Epithelial cell of esophagus (primary cell): ENCODE data around the gene GRIN2B.

Source experiments
- DNase-seq: peaks from one replicate; pipeline ENCODE4 v3.0.0; 2010; ENCODE audit warnings: low read depth
- H3K4me3 ChIP-seq: 2 replicates; pipeline ENCODE4 v1.5.1; 2011; ENCODE audit warnings: mild to moderate bottlenecking, low read length, control low read depth
- CTCF ChIP-seq: IDR thresholded peaks from 2 replicates; pipeline ENCODE4 v1.5.1; 2011; ENCODE audit warnings: low read depth, mild to moderate bottlenecking, low read length, control low read depth, inconsistent platforms; ENCODE audit not compliant: insufficient read depth; ENCODE audit errors: missing control alignments

GRIN2B gene

GRCh38 chr12:13947276-13947946 lies 34.0 kb downstream of the GRIN2B start:
- H3K4me3 ChIP-seq: no peak overlapping the region
- DNase-seq: peak; percentile 1
- TF ChIP-seq CTCF: no peak

GRCh38 chr12:13945641-13946040 lies 35.8 kb downstream of the GRIN2B start:
- no peak overlapping the region for H3K4me3 ChIP-seq
- TF ChIP-seq CTCF: no peak
- no peak for DNase-seq

- no peak for TF ChIP-seq CTCF
- no peak overlapping the region for H3K4me3 ChIP-seq
- no peak for DNase-seq
These were observed 36.2 kb downstream of the GRIN2B start for GRCh38 chr12:13945236-13945635.

GRCh38 chr12:13942826-13943225 lies 38.6 kb downstream of the GRIN2B start:
- no peak overlapping the region for H3K4me3 ChIP-seq
- TF ChIP-seq CTCF: no peak
- no peak for DNase-seq

- peak; percentile 67 for DNase-seq
- no peak overlapping the region for H3K4me3 ChIP-seq
- peak; percentile 12 for TF ChIP-seq CTCF
These were observed 39.8 kb downstream of the GRIN2B start for GRCh38 chr12:13941258-13942249.

- no peak for TF ChIP-seq CTCF
- no peak for DNase-seq
- H3K4me3 ChIP-seq: no peak overlapping the region
These were observed 41.0 kb downstream of the GRIN2B start for GRCh38 chr12:13940335-13940865.
